HS-27A (cell line): Measurements from ENCODE around the gene CCN2.

ENCODE experiments used
- DNase-seq: peaks from one replicate; pipeline ENCODE4 v3.0.0-alpha.2; 2012; ENCODE audit warnings: low read depth, missing footprints

CCN2 gene

DNA sequence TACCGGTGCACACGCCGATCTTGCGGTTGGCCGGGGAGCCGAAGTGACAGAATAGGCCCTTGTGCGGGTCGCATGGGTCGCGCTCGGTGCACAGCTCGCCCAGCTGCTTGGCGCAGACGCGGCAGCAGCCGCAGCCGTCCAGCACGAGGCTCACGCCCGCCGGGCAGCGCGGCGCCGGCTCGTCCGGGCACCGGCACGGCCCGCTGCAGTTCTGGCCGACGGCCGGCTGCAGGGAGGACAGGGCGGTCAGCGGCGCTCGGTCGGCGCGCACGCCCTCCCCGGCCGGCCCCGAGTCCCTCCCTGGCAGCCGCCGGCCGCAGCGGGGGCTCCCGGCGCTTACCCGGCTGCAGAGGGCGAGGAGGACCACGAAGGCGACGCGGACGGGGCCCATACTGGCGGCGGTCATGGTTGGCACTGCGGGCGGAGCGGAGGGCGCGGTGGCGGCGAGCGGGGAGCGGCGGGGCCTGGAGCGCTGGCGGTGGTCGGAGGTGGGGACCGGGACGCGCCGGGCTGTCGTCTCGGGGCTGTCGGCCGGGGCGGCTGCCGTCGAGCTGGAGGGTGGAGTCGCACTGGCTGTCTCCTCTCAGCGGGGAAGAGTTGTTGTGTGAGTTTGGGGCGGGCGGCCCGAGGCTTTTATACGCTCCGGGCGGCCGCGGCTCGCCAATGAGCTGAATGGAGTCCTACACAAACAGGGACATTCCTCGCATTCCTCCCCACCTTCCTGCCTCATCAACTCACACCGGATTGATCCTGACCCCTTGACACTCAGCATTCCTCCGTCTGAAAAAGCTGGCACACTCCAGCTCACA is at the start of gene CCN2:
Gene CCN2 (minus strand): TSS at position 606 of the 809 bp plus-strand sequence. CDS start 200 bp downstream, at position 406.
- DNase-seq, result peak; percentile 99

GRCh38 chr6:132000296-132000695 is 49.1 kb upstream of the CCN2 start:
- no peak for DNase-seq

DNA sequence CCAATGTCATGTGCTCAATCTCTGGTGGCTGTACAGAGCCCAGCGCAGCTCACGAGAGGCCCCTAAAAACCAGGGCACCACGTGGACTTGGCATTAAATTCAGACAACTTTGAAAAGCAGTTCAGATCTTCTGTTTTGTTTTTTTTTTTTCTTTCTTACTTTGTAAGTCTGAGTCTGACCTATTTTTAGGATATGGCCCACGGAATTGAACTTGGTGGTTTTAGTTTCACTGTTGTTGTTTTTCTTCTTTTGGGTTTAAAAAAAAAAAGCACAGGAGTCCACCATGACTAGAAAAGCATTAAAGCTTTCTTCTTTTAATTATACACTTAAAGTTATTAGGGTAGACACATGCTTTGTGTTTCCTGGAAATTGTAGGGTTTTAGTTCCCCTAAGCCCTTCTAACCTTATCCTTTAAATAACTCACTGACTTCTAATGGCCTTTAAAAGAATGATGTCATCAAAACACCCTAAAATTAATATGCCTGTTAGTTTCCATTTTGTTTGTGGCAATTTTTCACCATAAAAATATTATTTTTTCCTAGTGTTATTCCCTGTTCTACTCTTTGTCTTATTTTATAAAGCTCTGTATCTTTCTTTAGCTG is 48.5 kb upstream of the CCN2 start:
- no peak for DNase-seq

GRCh38 chr6:131998255-131998982 is 47.2 kb upstream of the CCN2 start:
- DNase-seq, result no peak

GRCh38 chr6:131997429-131998153 is 46.4 kb upstream of the CCN2 start:
- no peak for DNase-seq

DNA sequence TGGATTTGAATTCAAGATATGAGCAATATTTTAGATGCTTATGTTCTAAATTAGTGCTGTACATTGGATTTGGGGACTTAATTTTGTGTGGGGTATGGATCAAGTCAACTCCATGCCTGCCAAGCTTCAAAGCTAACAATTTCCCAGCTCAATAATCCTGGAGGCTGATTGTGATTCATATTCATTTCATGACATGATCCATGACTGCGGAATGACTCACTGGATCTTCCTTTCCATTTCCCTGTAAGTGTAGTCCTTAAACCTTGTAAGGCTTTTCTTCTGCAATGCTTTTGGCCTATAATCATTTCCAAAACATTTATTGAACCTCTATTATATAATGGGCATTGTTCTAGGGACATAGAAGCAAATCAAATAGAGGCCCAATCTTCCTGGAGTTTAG is 44.7 kb upstream of the CCN2 start:
- peak; percentile 86 for DNase-seq

GRCh38 chr6:131992557-131992956 is 41.4 kb upstream of the CCN2 start:
- DNase-seq, result no peak

DNA sequence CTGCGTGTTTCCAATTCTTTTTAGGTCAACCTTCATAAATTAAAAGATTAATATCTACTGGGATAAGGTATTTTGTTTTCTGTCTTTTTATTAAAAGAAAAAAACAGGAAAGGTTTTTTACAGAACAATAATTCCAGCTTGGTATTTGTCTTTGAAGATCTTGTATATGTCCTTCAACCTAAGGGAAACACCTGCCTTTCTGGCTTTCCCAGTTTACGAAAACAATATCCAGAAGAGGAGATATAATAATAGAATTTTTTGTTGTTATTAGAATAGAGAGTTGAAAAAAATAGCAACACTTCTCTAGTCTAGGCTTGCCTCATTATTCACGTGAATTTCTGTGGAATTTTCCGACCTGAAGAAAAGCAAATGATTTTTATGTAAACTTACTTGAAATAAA is 37.9 kb upstream of the CCN2 start:
- DNase-seq, result no peak

- DNase-seq, result peak; percentile 57
Measured at GRCh38 chr6:131982740-131983259, 31.6 kb upstream of the CCN2 start.

- DNase-seq, result no peak
Measured at GRCh38 chr6:131981624-131981978, 30.4 kb upstream of the CCN2 start.

DNA sequence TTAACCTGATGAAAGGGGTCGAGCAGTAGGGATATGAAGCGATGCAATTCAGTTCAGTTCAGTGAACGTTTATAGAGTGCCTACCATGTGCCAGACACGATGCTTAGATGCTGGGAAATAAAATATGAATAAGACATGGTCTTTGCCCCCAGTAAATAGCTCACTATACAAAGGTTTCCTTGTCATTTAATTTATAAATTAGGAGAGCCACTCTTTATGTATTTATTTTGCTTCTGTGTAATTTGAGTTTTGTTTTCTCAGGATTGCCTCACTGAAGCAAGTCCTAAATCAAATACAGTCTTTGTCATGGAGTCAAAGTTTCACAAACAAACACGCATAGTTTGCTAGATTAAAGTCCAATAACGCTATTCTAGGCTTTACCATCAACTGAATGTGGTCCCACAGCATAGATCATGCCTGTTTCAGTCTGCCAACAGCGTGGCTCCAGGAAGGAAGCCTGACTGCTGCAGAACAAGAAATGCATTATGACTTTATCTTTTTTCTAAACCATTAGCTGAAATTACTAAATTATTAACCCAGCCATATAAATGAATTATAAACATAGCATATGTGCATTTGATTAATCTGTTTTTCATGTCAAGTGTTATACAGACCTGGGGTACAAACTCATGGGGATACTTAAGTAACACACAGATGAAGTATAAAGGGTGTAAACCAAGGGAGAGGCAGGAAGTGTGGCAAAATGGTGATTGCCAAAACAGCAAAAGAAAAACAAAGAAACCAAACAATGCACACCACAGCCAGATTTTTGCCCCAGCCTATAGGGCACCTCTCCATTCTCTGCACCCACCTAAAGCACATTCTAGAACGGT is 29.8 kb upstream of the CCN2 start:
- DNase-seq, result no peak

GRCh38 chr6:131980338-131980790 is 29.2 kb upstream of the CCN2 start:
- no peak for DNase-seq

DNA sequence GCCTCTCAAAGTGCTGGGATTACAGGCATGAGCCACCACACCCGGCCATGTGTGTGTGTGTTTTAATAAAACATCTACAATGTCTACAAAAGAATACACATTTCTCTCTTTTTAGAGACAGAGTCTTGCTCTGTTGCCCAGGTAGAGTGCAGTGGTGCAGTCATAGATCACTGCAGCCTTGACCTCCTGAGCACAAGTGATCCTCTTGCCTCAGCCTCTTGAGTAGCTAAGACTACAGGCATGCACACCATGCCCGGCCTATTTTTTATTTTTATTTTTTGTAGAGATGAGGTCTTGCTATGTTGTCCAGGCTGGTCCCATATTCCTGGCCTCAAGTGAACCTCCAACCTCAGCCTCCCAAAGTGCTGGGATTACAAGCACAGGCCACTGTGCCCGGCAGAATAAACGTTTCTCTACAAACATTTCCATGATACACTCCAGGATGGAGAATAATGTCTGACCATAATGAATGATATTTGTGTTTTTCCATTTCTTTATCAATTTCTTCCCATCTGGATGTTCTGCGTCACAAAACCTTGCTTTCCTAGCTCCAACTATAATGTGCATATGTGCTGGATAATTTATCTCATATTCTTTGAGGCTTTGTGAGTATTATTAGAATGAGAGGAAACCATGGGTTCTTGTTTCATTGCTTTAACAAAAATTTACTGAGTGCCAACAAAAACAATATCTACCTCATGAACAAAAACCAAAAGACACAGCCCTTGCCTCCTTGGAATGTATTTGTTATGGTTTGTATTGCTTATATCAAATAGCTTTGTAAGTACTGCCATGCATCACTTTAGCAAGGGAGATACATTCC is 28.6 kb upstream of the CCN2 start:
- peak; percentile 72 for DNase-seq

GRCh38 chr6:131978522-131978921 is 27.4 kb upstream of the CCN2 start:
- DNase-seq, result no peak

GRCh38 chr6:131976545-131977061 is 25.4 kb upstream of the CCN2 start:
- peak; percentile 64 for DNase-seq

DNA sequence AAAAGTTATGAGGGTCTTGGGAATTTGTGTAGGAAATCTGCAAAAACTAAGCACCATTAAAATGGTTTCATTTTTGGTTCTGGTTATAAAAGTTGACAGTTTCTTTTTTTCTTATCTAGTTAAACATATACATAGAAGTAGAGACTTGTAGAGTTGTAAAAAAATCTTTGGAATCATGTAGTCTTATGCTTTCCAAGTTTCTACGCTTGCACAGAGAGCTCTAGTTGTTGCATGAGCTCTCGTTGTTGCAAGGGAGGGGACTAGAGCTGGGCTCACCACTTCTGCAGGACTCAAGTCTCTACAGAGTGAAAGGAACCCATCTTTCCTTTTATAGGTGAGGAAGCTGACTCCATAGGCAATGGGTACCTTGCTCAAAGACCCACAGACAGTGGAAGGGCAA is 21.6 kb upstream of the CCN2 start:
- DNase-seq, result no peak

DNA sequence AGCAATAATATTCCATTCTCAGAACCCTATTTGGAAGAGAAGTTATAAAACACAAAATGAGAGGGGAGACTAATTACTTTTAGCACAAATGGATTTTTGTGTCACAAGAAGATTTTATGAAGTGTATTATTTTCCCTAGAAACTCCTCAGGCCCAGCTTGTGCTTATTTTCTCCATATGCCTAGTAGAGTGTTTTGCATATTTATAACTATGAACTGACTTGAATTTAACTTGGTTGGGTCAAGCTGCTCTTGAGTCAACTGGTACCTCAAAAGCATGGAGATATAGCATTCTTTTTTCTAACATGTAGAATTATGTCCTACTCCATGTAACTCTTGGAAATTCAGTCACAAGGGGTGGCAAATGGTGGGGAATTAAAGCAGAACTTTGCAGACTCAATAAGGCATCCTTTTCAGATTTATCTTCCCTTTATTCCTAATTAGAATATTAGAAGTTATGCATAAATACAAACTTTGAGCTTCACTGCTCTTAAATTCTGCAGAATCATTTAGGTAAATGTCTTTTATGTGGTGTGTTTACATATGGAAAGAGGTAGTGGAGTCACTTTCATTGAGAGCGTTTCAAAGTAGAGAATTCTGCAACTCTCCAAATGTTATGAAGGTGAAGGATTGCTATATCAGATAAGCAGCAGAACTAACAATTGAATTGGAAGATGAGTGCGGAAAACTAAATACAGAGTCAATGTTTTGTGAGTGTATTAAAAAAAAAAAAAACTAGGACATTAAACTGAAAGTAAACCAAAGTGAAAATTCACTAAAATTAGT is 19.1 kb upstream of the CCN2 start:
- DNase-seq, result no peak

DNA sequence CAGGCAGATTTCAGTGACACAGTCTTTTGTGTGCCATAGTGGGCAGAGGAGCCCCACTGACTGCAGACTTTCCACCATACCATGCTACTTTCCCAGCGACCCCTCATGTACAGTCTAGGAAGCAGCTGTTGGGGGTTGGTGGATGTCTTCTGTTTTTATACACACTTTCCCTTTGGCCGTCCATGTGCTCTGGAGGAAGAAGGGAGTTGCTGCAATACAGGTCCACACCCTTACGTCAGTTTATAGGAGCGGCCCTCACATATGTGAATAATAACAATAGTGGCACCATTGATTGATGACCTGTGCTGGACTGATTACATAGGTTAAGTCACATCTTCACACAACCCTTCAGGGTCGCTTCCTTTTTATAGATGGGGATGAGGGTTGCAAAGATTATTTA is 17.5 kb upstream of the CCN2 start:
- DNase-seq, result no peak

DNA sequence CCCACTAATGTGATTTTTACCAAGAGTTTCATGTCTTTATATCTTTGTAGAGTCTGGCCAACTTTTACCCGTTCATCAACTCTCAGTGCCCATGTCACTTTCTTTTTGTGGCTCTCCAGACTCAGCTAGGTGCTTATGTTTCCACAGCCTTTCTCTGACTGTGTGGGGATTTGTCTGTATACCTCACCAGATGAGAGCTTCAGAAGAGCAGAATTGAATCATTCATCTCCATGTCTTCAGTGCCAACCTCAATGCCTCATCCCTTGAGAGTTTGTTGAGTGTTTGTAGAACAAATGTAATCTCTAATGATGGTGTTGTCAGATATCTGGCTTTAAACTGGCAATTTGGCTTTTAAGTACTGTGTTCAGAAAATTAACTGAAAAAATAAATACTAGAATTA is 16.8 kb upstream of the CCN2 start:
- no peak for DNase-seq
